ENCODE results near the gene EPB41L4A.

The EPB41L4A gene

GRCh38 chr5:112165897-112166737, 253.0 kb downstream of the EPB41L4A start:
- Histone ChIP-seq H3K9me3 (ENCODE audit: control insufficient read depth, insufficient read depth, low read length) (no peaks in the 10 kb centered on the region), H3K4me1 (ENCODE audit: control insufficient read depth, insufficient read depth, low read length) (no peaks in the 10 kb centered on the region), H3K27ac (ENCODE audit: low read length) (no peak overlapping the region), H3K4me3 (ENCODE audit: low read length) (no peak overlapping the region), H3K36me3 (ENCODE audit: control insufficient read depth, insufficient read depth, low read length) (peaks cover 24% of the 10 kb centered on the region; the same call in 1 of the 2 replicates), H3K27me3 (ENCODE audit: control insufficient read depth, insufficient read depth, low read length) (no peaks in the 10 kb centered on the region)
- WGBS (ENCODE audit: insufficient coverage, insufficient read length), result no CpG with 5 or more reads among the region's 3 CpGs
- peak; percentile 54 for DNase-seq (ENCODE audit: low read depth, low spot score)

GRCh38 chr5:112165399-112165798, 253.7 kb downstream of the EPB41L4A start:
- Histone ChIP-seq H3K9me3 (ENCODE audit: control insufficient read depth, insufficient read depth, low read length) (no peaks in the 10 kb centered on the region), H3K27ac (ENCODE audit: low read length) (no peak overlapping the region), H3K36me3 (ENCODE audit: control insufficient read depth, insufficient read depth, low read length) (peaks cover 24% of the 10 kb centered on the region; the same call in 1 of the 2 replicates), H3K4me1 (ENCODE audit: control insufficient read depth, insufficient read depth, low read length) (no peaks in the 10 kb centered on the region; the same call in 1 of the 2 replicates), H3K27me3 (ENCODE audit: control insufficient read depth, insufficient read depth, low read length) (no peaks in the 10 kb centered on the region), H3K4me3 (ENCODE audit: low read length) (no peak overlapping the region)
- DNase-seq (ENCODE audit: low read depth, low spot score), result no peak
- WGBS (ENCODE audit: insufficient coverage, insufficient read length), result no CpG with 5 or more reads among the region's 3 CpGs

GRCh38 chr5:112163435-112163834, 255.6 kb downstream of the EPB41L4A start:
- no peaks in the 10 kb centered on the region for H3K27me3 ChIP-seq (ENCODE audit: control insufficient read depth, insufficient read depth, low read length)
- no peak overlapping the region for H3K27ac ChIP-seq (ENCODE audit: low read length)
- H3K9me3 ChIP-seq (ENCODE audit: control insufficient read depth, insufficient read depth, low read length), result no peaks in the 10 kb centered on the region
- 100% methylated on average over 1 of the region's 1 CpG for WGBS (ENCODE audit: insufficient coverage, insufficient read length)
- DNase-seq (ENCODE audit: low read depth, low spot score), result no peak
- no peaks in the 10 kb centered on the region; the same call in 1 of the 2 replicates for H3K4me1 ChIP-seq (ENCODE audit: control insufficient read depth, insufficient read depth, low read length)
- peaks cover 24% of the 10 kb centered on the region; the same call in 1 of the 2 replicates for H3K36me3 ChIP-seq (ENCODE audit: control insufficient read depth, insufficient read depth, low read length)
- no peak overlapping the region for H3K4me3 ChIP-seq (ENCODE audit: low read length)

- Histone ChIP-seq H3K36me3 (ENCODE audit: control insufficient read depth, insufficient read depth, low read length) (peaks cover 24% of the 10 kb centered on the region; the same call in 1 of the 2 replicates), H3K27ac (ENCODE audit: low read length) (no peak overlapping the region), H3K4me1 (ENCODE audit: control insufficient read depth, insufficient read depth, low read length) (no peaks in the 10 kb centered on the region; the same call in 1 of the 2 replicates), H3K27me3 (ENCODE audit: control insufficient read depth, insufficient read depth, low read length) (no peaks in the 10 kb centered on the region), H3K9me3 (ENCODE audit: control insufficient read depth, insufficient read depth, low read length) (no peaks in the 10 kb centered on the region), H3K4me3 (ENCODE audit: low read length) (peak overlapping the region; percentile 99; the same call in 1 of the 2 replicates)
- WGBS (ENCODE audit: insufficient coverage, insufficient read length), result no CpG with 5 or more reads among the region's 8 CpGs
- DNase-seq (ENCODE audit: low read depth, low spot score), result no peak
Measured at GRCh38 chr5:112161392-112161748, 257.7 kb downstream of the EPB41L4A start.

- no peaks in the 10 kb centered on the region for H3K27me3 ChIP-seq (ENCODE audit: control insufficient read depth, insufficient read depth, low read length)
- peak overlapping the region; percentile 99 for H3K4me3 ChIP-seq (ENCODE audit: low read length)
- H3K27ac ChIP-seq (ENCODE audit: low read length), result no peak overlapping the region
- DNase-seq (ENCODE audit: low read depth, low spot score), result peak; percentile 61
- peaks cover 24% of the 10 kb centered on the region; the same call in 1 of the 2 replicates for H3K36me3 ChIP-seq (ENCODE audit: control insufficient read depth, insufficient read depth, low read length)
- H3K9me3 ChIP-seq (ENCODE audit: control insufficient read depth, insufficient read depth, low read length), result no peaks in the 10 kb centered on the region
- no peaks in the 10 kb centered on the region; the same call in 1 of the 2 replicates for H3K4me1 ChIP-seq (ENCODE audit: control insufficient read depth, insufficient read depth, low read length)
- WGBS (ENCODE audit: insufficient coverage, insufficient read length), result no CpG with 5 or more reads among the region's 55 CpGs
Measured at GRCh38 chr5:112160652-112161391, 258.3 kb downstream of the EPB41L4A start.

GRCh38 chr5:112159435-112159834, 259.6 kb downstream of the EPB41L4A start:
- WGBS (ENCODE audit: insufficient coverage, insufficient read length), result no CpG with 5 or more reads among the region's 5 CpGs
- no peak for DNase-seq (ENCODE audit: low read depth, low spot score)
- H3K27me3 ChIP-seq (ENCODE audit: control insufficient read depth, insufficient read depth, low read length), result no peaks in the 10 kb centered on the region
- H3K9me3 ChIP-seq (ENCODE audit: control insufficient read depth, insufficient read depth, low read length), result no peaks in the 10 kb centered on the region
- H3K4me1 ChIP-seq (ENCODE audit: control insufficient read depth, insufficient read depth, low read length), result no peaks in the 10 kb centered on the region; the same call in 1 of the 2 replicates
- no peak overlapping the region for H3K4me3 ChIP-seq (ENCODE audit: low read length)
- peaks cover 21% of the 10 kb centered on the region; the same call in 1 of the 2 replicates for H3K36me3 ChIP-seq (ENCODE audit: control insufficient read depth, insufficient read depth, low read length)
- H3K27ac ChIP-seq (ENCODE audit: low read length), result no peak overlapping the region

GRCh38 chr5:112156211-112156610, 262.9 kb downstream of the EPB41L4A start:
- WGBS (ENCODE audit: insufficient coverage, insufficient read length), result no CpG with 5 or more reads among the region's 3 CpGs
- Histone ChIP-seq H3K9me3 (ENCODE audit: control insufficient read depth, insufficient read depth, low read length) (no peaks in the 10 kb centered on the region), H3K4me3 (ENCODE audit: low read length) (no peak overlapping the region), H3K4me1 (ENCODE audit: control insufficient read depth, insufficient read depth, low read length) (no peaks in the 10 kb centered on the region; the same call in 1 of the 2 replicates), H3K27ac (ENCODE audit: low read length) (no peak overlapping the region), H3K27me3 (ENCODE audit: control insufficient read depth, insufficient read depth, low read length) (no peaks in the 10 kb centered on the region), H3K36me3 (ENCODE audit: control insufficient read depth, insufficient read depth, low read length) (no peaks in the 10 kb centered on the region)
- no peak for DNase-seq (ENCODE audit: low read depth, low spot score)

- no peaks in the 10 kb centered on the region for H3K36me3 ChIP-seq (ENCODE audit: control insufficient read depth, insufficient read depth, low read length)
- no peak overlapping the region for H3K27ac ChIP-seq (ENCODE audit: low read length)
- no peak overlapping the region for H3K4me3 ChIP-seq (ENCODE audit: low read length)
- H3K9me3 ChIP-seq (ENCODE audit: control insufficient read depth, insufficient read depth, low read length), result no peaks in the 10 kb centered on the region
- no peaks in the 10 kb centered on the region for H3K27me3 ChIP-seq (ENCODE audit: control insufficient read depth, insufficient read depth, low read length)
- DNase-seq (ENCODE audit: low read depth, low spot score), result no peak
- H3K4me1 ChIP-seq (ENCODE audit: control insufficient read depth, insufficient read depth, low read length), result no peaks in the 10 kb centered on the region; the same call in 1 of the 2 replicates
Measured at GRCh38 chr5:112154940-112155686, 264.0 kb downstream of the EPB41L4A start.

- DNase-seq (ENCODE audit: low read depth, low spot score), result no peak
- Histone ChIP-seq H3K36me3 (ENCODE audit: control insufficient read depth, insufficient read depth, low read length) (no peaks in the 10 kb centered on the region), H3K27me3 (ENCODE audit: control insufficient read depth, insufficient read depth, low read length) (no peaks in the 10 kb centered on the region), H3K4me1 (ENCODE audit: control insufficient read depth, insufficient read depth, low read length) (no peaks in the 10 kb centered on the region), H3K4me3 (ENCODE audit: low read length) (no peak overlapping the region), H3K27ac (ENCODE audit: low read length) (no peak overlapping the region), H3K9me3 (ENCODE audit: control insufficient read depth, insufficient read depth, low read length) (no peaks in the 10 kb centered on the region)
- no CpG with 5 or more reads among the region's 4 CpGs for WGBS (ENCODE audit: insufficient coverage, insufficient read length)
Measured at GRCh38 chr5:112149727-112150126, 269.4 kb downstream of the EPB41L4A start.

Data from iPS DF 6.9 (cell line).